NCI-H2196 (cell line): ENCODE results near the gene ANKRD65.

Source experiments
- DNase-seq: peaks from one replicate; lab custom pipeline; 2025; ENCODE audit not compliant: unreplicated experiment; lab: John Stamatoyannopoulos, UW

The ANKRD65 gene

DNA sequence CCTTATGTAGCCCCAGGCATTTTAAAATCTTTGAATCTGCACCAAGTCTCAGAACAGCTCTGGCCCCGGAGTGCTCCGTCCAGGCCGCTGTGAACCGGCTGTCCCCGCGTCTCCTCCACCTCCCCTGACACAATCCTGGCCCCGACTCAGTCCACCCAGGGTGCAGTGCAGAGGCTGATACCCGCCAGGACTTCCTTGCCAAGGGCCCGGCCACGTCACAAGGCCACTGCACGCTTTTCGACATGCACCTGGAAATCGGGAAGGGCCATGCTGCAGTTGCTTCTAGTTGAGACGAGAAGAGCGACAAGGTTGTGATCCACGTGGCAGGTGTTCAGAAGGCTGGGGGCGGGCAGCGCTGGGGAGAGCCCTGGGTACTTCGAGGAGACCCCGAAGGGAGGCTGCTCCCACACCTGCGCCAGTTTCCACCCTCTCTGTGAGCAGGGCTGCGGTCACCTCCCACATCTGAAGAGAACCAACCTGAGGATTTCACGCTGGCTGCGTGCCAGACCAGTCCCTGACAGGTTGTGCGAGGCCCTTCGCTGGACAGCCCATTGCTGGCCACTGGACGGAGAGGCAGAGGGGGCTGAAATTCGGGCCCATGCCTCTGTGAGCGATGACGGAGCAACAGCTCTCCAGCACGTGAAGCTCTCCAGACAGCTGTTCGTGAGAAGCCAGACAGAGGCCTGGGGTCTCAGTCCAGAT, 21.1 kb upstream of the ANKRD65 start:
- DNase-seq = no peak

- DNase-seq = peak; percentile 27
These were observed 20.2 kb upstream of the ANKRD65 start for GRCh38 chr1:1441002-1441888.

GRCh38 chr1:1440262-1441001, 19.4 kb upstream of the ANKRD65 start:
- DNase-seq = no peak

GRCh38 chr1:1439546-1440261, 18.6 kb upstream of the ANKRD65 start:
- DNase-seq = no peak

DNA sequence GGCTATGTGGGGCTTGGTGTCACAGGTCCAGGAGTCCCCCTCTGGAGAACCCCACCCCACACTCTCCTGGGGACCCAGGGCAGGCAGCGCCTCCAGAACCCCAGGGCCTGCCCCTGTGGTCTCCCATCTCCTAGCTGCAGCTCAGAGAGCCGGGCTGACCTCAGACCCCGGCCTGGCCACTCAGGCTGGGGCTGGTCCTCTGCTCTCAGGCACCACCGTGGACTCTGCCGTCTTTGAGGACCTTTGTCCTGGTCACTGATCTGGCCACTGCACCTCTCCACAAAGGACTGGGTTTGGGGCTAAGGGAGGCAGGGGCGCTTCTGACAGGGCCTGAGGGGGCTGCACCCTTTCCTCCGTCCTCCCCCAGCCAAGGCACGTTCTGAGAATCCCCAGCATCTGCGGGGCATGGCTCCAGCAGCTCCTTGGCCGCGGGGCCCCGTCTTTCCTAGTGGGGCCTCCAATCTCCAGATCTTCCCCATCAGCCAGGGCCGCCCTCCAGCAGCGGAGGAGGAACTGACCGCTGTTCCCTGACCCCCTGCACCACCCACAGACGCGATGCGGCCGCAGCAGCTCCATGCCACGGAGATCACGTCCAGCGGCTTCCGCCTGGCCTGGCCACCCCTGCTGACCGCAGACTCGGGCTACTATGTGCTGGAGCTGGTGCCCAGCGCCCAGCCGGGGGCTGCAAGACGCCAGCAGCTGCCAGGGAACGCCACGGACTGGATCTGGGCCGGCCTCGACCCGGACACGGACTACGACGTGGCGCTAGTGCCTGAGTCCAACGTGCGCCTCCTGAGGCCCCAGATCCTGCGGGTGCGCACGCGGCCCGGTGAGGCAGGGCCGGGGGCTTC, 17.7 kb upstream of the ANKRD65 start:
- DNase-seq = no peak

DNA sequence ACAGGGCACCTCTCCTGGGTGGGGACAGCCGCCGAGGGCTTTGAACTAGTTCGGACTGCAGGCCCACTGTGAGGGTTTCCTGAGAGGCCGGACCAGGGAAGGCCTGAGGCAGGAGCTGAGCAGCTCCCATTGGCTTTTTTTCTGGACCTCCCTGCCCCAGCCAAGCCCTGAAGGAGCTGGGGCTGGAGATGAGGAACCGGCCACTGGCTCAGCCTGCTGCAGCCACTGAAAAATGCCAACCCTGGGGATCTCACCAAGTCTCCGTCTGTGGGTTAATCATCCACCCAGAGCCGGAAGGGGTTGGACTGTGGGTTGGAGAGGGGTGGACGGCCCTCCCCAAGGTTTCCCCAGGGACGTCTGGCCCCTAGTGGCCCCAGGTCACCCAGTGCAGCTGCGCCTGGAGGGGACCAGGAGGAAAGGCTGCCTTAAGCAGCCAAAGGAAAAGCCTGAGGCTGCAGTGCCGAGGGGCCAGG, 16.9 kb upstream of the ANKRD65 start:
- DNase-seq = no peak

GRCh38 chr1:1437033-1437903, 16.2 kb upstream of the ANKRD65 start:
- no peak for DNase-seq

- DNase-seq = no peak
These were observed 15.6 kb upstream of the ANKRD65 start for GRCh38 chr1:1436630-1437032.

DNA sequence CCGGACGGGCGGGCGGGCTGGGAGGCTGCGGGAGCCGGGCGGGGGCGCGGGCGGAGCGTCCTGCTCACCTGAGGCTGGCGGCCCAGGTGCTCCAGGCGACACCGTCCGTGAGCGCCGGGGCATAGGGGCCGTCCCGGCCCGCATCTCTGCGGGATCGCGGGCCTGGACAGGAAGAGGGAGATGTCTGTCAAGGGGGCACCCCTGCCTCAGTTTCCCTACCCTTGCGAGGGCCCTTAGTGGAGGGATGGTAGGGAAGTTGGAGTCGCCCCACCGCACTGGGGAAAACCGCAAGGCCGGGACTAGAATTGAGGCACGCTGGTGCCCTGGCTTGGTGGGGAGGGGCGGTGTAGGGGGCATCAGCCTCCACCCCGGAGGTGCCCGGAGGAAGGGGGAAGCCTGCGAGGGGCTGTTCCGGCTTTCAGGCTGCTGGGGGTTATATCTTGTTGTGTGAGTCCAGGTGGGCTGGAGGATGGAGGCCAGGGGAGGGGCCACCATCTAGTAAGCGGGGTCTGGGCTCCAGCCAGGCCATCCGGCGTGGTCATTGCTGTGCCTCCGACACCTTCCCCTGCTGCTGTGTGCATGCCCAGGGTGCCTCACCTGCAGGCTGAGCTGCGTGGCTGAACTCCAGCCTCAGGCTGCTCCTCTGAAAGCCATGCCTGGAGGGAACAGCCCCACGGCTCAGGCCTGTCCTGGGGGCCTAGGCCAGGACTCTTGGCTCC, 15.0 kb upstream of the ANKRD65 start:
- no peak for DNase-seq

GRCh38 chr1:1435106-1435903, 14.2 kb upstream of the ANKRD65 start, which contains the start of gene VWA1:
Gene VWA1, plus strand, starts transcription at chr1:1435690. Its CDS starts 59 bp downstream, at chr1:1435749.
- DNase-seq = peak; percentile 78

DNA sequence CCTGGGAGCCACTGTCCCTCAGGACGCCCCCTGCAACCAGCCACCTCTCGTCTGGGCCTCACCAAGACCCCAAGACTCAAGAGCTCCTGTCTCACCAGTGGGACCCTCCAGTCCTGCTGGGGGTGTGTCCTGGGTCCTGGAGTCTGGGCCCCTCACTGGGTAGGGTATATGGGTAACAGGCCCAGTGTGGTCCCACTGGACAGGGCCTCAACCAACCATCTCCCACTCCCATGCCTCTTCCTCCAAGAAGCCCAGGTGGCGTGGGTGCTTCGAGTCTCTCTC, 13.7 kb upstream of the ANKRD65 start:
- DNase-seq = no peak

- DNase-seq = peak; percentile 83
These were observed 13.2 kb upstream of the ANKRD65 start for GRCh38 chr1:1434131-1434823.

- DNase-seq = peak; percentile 65
These were observed 12.7 kb upstream of the ANKRD65 start for GRCh38 chr1:1433804-1434130.

DNA sequence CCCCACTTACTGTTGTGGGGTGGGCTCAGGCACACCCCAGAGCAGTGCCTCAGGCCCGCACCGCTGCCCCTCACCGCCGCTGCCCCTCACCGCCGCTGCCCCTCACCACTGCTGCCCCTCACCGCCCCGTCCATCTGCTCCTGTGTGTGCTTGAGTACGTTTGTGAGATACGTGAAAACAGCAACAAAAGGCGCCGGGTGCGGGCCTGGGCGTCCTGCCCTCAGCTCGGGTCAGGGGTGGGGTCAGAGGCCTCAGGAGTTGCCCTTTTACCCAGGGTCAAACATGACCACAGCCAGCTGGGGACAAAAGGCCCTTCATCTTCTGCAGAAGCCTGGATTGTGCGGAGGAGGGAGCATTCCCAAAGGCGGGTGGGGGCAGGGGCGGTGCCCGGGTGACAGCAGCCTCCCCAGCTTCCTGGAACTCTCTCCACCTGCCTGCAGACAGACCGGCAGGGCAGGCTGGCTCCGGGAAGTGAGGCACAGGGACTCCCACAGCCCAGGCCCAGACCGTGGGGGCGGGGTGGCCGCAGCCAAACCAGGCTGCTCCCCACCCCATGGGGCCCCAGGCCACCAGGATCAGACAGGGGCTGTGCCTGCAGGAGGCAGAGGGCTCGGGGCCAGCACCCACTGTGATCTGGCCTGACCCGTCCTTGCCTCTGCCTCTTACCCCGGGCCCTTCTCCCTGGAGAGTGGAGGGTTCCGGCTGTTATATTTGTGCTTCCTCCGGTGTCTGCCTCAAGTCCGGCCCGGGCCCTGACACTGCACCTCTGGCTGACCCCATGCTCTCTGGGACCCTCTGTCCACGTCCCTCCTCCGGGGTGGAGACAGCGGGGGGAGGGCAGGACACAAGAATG, 12.1 kb upstream of the ANKRD65 start:
- DNase-seq = peak; percentile 89

DNA sequence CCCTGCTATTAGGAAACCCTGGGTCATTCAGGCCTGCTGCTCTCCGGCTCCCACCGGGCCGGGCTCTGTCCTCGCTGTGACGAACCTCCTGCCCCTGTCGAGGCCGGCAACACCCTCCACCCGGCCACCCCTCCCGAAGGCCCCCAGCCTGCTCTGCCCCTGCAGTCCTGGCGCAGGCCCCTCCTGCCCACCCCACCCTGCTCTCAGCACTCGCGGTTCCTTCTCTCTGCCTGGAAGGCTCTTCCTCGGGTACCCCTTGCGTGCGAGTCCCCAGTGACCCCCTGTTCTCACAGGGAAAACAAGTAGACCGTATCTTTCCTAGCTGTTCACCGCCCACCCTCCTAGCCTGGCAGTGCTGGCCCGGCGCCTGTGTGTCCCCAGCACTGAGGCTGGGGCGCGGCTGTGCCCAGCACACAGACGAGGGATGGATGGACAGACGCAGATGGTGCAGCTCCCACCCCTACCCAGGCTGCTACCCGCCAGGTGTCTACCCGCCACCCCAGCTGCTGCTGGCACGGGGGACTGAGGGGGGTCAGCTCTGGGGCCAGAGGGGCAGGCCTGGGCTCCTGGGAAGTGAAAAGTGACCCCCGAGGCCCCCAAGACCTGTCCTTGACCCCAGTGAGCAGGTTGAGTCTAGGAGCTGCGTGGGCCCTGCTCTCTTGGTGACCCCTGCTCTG, 11.3 kb upstream of the ANKRD65 start:
- no peak for DNase-seq

DNA sequence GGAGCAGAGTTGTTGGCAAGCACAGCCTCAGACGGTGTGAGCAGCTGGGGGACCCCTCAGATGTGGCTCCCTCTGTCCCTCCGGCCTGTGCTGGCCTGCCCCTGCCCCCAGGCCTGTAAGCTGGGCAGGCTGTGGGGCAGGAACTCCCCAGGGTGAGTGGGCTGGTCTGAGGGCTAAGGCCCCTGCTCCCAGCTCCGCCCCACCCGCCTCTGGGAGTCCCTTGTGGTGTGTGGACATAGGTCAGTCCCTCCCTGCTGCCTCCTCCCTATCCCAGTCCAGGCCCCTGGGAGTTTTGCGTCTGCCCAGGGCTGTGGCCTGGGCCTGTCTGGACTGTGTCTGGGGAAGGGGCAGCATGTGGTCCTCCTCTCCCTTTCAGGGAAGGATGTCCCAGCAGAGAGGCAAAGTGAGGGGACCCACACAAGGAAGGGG, 10.8 kb upstream of the ANKRD65 start:
- DNase-seq = no peak
